GM19035 (cell line): ENCODE measurements around the gene DDI1.
A peak's percentile ranks its signal among the peaks of the same experiment; 100 is the strongest.

Experiments used
- ATAC-seq: cut with Tn5 transposase; IDR thresholded peaks from one replicate; pipeline ENCODE4 v1.9.1; 2021; ENCODE audit not compliant: unreplicated experiment

DDI1 gene

DNA sequence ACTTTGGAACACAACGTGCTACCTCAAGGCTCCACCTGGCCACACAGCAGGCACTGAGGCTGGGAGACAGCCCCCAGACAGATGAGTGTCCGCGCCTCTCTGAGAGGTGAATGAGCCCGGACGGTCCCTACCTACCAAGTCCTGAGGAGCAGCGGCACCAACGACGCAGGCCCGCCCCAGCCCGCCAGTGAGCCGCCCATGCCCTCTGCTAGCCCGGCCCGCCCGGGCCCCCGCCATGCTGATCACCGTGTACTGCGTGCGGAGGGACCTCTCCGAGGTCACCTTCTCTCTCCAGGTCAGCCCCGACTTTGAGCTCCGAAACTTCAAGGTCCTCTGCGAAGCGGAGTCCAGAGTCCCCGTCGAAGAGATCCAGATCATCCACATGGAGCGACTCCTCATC lies at the start of gene DDI1:
Gene DDI1 (plus strand): TSS at position 53 of the 400 bp plus-strand sequence. CDS start 183 bp downstream, at position 236.
- ATAC-seq: no peak

DNA sequence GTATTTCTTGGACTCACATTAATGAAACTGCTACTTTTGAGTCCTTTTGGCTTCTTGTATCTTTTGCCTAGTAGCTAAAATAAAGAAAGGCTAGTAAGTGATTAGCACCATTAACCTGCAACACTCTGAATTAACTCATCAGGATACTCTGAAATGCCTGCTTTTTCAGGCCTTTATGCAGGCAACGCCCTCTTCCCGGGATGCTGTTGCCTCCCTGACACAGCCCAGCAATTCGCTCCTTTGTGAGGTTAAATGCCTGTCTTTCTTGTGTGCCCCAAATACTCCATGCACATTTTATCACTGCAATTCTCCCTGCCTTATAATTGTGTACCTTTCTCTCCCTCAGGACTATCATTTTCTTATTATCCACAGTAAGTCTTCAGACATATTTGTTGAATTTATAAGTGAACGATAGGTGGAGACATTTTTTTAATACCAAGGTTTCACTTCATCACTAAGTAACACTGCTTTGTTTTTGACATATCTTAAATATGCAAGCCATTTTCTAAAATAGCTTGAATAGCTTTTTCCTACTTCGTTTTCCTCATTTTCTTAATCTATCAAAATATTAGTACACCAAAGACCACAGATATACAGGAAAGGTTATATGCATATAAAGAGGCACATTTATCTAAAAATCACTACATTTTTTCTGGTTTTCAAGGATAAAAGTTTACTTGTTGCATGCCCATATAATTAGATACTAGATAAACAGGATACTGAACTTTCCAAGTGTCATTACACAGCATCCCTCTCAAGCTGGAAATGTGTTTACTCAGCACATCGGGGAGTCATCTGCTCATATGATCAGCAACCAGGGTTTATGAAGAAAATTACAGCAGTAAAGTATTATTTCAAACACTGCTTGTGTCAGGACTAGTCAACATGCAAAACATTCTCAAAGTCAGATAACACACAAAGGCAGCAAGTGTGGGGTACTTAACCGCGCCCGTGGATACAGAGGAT lies 48.5 kb upstream of the DDI1 start:
- ATAC-seq: no peak

DNA sequence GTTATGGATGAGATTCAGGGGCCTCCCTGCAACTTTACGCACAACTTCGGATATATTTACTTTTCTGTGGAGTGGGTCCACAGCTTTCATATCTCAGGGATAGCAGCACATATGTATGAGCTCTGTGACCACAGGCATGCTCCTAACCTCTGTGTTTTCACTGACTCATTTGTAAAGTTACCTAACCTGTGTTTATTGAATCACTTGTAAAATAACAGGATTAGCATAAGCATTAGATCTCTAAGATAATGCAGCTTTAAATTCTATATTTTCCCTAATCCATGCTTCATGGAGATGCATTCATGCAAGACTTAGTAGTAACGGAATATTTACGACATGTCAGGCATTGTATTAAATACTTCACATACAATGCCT lies 47.9 kb upstream of the DDI1 start:
- ATAC-seq: no peak

DNA sequence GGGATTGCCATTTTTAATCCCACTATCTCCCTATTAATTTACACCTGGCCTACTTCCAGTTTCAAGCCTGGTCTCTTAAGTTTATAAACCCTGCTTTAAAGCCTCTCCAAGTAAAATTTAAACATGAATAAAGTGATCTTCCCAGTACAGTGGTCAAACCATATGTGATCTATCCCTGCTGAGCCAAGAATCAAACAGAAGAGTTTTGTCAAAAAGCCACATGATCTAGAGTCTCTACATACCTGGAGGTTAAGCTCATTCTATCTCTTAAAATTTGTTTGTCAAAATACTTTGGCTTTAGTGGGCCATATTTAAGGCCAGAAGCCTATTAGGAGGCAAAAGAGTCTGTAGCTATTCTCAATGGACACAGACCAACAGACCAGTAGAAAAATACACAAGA lies 42.9 kb upstream of the DDI1 start:
- ATAC-seq: no peak

DNA sequence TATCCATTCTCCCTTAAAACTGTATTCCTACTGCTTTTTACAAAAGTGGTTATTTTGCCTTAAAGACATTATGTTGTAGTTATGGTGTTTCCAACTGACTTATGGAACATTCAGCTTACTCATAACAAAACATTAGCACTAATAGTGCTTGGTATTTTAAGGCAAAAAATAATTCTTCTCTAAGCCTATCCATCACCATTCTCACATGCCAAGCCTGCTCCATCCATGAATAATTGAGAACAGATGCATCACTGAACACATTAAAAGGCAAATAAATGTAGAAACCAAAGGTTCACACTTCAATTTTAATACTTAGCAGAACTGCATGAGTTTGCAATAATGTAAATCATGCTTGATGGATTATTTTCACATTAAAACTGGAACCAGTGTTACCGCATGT lies 42.3 kb upstream of the DDI1 start:
- ATAC-seq: no peak

DNA sequence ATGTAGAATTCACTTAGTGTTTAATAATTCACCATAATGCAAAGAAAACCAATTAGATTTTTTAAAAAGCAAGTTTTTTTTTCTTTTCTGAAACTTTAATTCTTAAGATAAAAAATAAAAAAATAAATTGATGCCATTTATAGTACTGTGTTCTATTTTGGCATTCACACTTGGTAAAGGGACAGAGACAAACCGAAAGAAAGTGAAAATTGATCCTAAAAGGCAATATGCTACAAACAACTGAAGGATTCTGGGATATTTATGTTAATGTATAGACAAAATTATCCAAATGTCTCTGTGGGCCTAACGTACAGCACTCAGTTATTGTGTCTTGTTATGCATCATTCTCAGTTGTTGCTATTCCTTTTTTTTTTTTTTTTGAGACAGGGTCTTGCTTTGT lies 41.9 kb upstream of the DDI1 start:
- no peak for ATAC-seq

DNA sequence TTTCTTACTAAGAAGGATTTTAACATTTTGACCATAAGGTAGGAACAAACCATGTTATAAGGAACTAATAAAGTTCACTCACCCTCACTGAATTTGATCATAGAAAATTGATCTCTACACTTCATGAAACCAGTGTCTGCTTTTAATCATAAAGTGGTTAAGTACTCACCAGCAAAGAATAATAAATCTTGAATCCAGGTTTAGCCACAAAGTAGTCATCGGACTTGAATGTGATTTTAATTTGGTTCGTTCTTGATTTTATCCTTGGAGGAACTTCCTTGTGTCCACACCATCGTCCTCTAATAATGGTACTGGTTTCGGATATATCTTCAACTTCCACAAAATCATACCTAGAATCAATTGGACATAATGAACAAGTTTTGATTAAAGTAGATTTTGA lies 40.5 kb upstream of the DDI1 start:
- no peak for ATAC-seq

DNA sequence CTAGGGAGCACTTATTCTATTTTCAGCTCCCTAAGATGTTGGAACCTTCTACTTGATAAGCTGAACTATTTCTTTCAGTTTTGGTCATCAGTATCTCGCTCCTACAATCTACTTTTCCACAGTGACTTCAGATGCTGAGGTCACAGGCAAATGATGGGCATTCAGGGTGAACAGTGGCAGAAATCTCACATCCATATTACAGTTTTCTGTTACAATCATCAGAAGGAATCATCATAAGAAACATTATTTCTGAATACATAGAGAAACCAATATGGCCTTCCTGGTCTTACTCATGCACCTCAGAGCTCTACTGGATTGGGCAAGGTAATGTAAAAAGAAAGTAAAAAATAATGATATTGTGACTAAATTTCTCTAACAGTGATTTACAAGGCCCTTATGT lies 39.4 kb upstream of the DDI1 start:
- ATAC-seq: peak; percentile 75

DNA sequence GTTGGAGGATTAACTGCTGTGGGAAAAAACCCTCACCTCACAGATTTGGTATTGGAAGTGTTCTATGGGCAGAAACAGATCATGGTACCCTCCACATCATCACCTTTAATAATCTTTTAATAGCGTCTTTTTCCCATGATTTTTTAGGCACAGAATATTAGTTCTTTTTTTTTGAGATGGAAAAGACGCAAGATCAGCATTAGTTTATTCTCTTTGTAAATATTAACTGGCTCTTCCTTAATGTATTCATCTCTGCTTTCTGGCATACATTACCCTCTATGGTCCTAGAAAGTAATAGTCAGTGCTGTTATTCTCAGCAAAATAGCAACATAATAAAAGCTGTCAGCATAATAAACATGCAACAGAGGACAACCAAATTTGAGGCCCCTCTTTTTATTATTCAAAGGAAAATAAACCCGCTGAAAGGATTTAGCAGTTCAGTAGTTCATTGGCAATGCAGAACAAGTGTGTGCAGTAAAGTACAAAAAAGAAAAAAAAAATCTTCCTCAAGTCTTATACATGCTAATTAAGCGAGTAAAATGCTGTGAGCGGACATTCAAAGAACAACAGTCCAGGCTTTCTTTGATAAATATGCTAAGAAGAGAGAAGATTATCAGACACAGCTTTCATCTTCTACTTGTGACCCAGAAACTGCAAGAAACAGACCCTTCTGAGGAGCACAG lies 37.5 kb upstream of the DDI1 start:
- ATAC-seq: no peak

DNA sequence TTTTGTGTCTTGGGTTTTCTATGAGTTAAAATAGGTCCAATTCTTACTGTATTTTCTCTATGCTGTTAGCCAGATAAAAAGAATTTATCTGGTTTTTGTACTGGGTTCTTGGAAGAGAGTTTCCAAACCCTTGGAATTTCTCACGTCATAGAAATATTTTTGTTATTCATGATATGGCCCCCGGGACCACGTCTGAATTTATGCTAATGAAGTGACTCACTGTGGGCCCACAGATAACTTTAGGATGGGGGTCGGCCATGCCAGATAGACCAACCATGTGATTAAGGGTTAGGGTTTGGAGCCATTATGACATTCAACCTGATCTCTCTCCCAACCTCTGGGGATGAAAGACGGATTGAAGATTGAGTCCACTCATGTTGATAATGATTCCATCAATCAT lies 35.6 kb upstream of the DDI1 start:
- ATAC-seq: no peak

DNA sequence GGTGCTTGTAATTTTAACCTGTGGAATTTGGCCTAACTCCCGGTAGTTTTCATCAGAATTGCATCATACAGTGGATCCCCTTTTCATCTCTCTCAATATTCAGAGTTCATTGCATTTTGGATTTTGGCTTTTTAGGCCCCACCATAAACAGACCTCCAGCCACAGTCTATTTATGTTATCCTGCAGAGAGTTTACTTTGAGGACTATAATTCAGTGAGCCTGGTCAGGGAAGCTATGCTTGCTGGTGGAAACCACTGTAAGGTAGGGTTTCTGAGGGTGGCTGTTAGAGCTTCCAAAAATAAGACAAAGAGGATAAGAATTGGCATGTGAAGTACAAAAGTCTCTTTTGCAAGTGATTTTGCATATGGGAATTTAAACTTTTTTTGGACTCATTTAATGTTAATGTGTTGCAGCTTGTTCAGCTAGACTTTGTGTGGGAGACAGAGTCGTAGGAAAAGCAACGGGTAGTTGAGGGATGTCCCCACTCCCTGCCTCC lies 34.8 kb upstream of the DDI1 start:
- no peak for ATAC-seq

DNA sequence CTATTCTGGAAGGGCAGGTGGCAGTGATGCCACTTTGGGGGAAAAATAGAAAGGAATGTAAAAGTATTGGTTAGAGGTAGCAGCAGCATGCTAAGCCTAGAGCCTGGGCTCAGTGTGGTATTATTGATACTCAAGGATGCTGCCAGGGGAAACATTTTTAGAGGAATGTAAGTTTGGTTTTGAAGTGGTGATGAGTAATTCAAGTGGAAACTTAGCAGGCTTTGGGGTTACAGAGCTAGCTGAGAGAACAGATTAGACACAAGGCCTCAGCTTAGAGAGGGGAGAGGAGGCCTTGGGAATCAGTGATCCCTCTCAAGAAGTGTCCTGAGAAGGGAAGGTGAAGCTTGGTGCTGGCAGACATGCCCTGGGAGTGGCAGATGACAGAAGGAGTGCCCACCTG lies 32.9 kb upstream of the DDI1 start:
- ATAC-seq: no peak

DNA sequence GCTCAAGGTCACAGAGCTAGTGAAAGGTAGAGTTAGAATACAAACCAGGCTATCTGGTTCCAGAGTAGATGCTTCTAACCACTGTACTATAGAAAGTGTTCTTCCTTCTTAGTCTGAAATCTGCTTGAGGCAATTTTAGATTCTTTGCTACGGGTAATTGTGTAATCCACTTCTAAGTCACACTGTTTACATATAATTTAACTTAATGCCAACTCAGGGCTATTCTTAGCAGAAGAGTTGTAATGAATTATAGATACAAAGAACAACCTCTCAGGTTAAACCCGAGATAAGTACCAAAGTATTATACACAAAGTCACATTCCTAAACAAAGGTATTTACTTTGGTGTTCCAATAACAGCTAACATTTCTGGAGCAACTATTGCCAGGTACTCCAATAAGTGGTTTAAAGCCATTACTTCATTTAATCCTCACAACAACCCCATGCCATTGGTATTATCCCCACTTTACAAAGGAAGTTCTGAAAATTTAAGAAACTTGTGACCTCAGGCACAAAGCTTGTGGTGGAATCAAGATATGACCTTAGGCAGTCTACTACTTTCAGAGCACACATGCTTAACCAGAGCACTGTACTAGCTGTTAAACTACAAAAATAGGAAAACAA lies 31.1 kb upstream of the DDI1 start:
- ATAC-seq: no peak

DNA sequence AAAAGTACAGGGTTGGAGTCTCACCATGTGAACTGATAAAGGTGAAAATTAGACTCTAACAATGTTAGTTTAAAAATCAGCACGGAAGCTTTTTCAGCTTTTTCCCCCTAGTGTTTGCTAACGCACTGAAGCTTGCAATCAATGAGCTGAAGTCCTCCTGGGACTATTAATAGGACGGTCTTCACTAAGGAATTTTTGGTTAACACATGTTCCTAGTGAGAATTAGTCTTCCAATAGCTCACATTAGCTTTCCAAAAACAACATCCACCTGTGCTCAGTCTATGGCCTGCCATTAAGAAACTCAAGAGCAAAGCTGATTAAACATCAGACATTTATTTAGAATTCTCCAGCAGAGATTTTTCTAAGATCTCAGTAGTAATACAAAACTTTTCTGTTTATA lies 26.7 kb upstream of the DDI1 start:
- ATAC-seq: no peak

DNA sequence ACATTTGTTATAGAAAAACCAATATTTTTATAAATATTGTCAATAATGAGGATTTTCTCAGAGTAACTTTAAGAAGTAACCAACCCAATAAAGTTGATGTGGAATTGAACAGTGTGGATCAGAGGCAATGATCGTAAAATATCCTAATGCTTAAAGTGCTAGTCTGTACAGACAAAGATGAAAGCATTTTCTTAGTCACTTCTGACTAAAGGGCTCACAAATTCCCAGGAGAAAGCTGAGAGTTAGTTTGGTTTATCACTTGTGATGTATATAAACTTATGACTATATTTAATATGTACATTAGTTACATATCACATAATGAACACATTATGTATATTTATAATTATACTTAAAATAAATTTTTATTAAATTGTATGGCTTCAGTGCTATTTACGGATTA lies 25.4 kb upstream of the DDI1 start:
- no peak for ATAC-seq

DNA sequence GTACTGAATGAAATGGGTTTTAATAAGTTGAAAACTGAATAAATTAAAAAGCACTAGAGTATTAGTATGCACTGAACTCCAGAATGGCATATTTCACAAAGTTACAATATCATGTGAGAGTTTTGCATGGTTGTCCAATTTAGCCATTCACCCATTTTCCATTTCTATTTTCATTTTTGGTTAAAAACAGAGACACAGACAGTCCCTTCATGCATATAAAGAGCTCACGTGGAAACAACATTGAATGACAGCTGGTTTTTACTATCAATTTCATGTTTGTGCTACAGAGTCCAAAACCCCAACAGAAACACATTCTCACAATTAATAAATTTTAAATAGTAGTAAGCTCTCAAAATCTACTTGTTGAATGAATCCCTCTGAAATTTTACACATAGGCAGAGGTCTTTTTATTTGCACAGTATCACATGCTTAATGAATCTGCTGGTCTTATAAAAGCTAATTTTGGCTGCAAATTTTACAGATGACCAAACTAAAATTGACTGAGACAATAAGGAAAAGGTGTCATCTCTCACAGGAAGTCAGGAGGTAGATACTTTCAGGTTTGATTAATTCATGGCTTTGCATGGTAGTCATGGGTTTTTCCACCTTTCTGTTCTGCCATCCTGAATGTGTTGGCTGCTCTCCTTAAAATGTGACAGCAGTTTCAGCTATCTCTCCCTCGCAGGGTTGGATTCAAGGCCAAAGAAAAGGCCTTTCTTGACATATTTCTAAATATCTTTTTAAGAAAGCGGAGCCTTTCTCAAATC lies 20.6 kb upstream of the DDI1 start:
- ATAC-seq: peak; percentile 94

DNA sequence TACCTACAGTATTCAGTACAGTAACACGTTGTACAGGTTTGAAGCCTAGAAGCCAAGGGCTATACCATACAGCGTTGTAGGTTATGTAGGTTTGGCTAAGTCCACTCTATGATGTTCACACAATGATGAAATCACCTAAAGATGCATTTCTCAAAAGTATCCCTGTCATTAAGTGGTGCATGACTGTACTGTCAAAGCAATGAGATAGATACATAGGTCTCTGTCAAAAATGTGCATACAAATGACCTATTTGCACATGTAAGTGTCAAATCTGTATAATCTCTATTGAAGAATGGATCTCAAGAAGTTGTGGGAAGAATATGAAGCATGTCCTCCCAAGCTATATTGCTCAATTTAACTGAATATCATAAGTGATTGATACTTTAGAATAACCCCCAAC lies 11.9 kb upstream of the DDI1 start:
- no peak for ATAC-seq

DNA sequence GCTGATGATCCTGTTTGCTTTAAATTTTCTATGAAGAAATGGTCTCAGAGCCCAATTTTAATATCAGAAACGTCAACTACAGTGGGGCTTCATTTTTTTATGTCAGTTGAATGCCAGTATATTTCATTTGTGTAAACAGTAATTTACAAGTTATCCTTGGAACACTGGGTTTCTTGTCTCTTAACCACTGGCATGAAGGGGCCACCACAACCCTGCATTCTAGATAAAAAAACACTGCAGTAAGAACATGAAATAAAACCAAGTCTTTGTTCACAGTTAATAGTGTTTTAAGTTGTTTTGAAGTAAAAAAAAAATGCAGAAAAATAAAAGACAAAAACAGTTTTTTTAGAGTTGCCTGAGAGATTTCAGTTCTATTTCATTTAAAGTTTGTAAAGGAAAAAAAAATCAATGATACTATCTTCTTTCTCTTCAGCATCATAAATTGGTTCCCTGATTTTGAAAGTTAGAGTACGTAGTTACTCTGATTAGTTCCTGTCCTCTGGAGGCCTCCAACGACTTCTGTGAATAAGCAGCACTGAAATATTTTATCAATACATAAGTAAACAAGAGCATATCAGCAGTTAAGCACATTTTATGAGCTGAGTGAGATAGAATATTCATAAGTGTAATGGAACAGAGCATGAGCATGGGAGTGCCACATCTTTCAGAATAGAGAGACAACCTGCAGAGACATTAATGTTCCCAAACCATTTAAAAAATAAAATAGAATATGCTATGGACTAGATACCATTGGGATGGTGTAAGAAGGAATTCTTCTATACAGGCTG lies 7.8 kb upstream of the DDI1 start:
- no peak for ATAC-seq

DNA sequence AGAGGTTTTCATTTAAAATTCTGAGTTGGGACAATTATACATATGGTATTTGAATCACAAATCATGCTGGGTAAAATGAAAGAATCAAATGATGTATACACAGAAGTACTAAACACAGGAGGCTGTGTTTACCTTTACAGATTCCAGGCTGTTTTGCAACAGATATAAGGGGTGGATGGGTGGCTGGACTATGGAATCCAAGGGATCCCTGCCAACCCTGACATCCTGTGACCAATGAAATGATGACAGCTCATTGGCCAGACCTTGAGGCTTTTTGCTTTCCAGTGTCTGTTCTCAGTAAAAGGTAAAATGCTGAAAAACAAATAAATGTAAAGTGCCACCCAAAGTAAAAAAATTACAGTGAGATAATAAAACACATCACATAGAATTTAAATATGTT lies 3.3 kb upstream of the DDI1 start:
- no peak for ATAC-seq

DNA sequence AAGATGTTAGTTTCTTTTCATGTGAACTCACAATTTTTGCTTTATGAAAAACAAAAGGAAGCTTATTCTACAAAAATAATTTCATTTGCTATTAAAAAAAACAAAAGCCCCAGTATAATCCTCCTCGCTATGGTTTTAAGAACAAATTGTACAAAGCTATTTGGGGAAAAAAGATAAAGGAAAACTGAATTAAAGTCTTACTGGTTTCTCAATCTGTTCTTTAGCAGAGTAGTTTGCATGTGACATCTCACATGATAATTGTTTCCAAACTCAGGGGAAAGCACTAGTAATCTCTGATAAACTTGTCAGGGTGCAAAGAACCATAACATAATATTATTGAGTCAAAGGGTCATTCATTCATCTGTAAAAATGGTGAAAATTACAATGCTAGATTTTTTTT lies 2.9 kb upstream of the DDI1 start:
- no peak for ATAC-seq
